GM19351 (cell line): ENCODE data around the gene CPAMD8.

Experiments used
- ATAC-seq: cut with Tn5 transposase; IDR thresholded peaks from one replicate; pipeline ENCODE4 v1.9.1; 2021; ENCODE audit warnings: mild to moderate bottlenecking, moderate library complexity; ENCODE audit not compliant: unreplicated experiment

The CPAMD8 gene

DNA sequence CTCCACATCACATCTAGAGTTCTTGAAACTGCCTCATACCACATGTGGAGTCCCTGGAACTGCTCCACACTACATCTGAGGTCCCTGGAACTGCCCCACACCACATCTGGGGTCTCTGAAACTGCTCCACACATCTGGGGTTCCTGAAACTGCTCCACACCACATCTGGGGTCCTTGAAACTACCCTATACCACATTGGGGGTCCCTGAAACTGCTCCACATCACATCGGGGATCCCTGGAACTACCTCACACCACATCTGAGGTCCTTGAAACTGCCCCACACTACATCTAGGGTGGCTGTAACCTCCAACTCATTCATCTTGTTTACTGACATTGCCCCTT lies 104.0 kb downstream of the CPAMD8 start:
- ATAC-seq, result no peak

DNA sequence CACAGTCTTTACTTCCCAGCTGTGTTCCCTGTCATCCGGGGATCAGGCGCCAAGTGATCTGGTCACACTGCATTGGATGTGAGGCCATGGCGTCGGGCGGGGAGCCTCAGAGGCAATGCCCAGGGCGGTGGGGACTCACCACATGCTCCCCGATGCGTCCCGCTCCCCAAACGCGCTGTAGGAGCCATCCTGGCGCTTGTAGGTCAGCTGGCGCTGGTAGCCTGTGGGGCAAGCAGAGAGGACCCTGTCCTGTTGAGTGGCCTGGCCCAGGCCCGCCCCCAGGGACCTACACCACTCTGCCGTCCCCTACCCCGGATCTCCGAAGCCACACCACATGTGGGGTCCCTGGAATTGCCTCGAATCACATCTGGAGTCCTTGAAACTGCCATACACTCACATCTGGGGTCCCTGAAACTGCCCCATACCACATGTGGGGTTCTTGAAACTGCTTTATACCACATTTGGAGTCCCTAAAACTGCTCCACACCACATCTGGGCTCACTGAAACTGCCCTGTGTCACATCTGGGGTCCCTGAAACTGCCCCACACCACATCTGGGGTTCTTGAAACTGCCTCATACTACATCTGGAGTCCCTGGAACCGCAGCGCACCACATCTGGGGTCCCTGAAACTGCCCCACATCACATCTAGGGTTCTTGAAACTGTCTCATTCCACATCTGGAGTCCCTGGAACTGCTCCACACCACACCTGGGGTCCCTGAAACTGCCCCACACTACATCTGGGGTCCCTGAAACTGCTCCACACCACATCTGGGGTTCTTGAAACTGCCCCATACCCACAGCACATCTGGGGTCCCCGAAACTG lies 104.6 kb downstream of the CPAMD8 start:
- ATAC-seq, result no peak

DNA sequence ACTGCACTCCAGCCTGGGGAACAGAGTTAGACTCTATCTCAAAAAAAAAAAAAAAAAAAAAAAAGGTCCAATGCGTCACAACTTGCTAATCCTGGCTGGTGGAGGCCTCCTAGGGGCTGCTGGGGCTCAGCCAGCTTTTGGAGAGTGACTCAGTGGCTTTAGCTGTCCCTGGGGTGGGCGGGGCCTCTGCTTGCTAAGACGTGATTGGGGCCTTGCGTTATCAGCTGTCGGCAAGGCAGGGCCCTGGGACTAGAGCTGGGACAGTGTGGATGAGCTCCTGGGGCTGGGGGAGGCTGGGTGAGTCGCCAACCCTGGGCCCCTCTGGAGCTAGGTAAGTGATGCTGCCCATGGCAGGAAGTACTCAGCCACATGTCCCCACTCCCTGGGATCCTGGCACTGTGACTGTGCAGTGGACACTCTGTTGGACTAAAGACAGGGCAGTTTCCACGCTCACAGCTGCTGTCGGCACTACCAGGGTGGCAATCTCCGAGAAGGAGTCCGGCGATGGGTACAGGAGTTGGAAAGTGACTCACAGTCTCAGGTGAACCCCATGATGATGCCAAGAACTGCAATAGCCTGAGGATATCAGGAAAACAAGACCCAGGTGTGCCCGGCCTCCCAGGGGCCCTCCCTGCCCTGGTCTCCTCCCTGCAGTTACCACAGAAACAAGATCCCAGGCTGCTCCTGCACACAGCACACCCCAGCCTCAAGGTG lies 105.6 kb downstream of the CPAMD8 start:
- ATAC-seq, result no peak

DNA sequence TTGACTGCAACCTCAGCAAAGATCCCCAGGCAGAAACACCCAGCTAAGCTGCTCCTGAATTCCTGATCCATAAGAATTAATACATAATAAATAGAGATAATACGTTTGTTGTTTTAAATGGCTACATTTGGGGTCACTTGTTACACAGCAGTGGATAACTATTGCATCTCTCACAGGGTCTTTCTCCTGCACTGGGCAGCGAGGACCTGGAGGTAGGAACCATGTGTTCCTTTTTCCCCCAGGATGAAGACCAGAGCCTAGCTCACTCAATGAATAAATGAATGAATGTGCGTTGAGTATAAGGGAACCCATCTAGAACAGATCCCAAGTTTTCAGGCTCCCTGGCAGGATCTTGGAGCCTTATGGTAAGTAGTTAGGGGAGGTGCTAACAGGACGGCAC lies 107.1 kb downstream of the CPAMD8 start:
- no peak for ATAC-seq

DNA sequence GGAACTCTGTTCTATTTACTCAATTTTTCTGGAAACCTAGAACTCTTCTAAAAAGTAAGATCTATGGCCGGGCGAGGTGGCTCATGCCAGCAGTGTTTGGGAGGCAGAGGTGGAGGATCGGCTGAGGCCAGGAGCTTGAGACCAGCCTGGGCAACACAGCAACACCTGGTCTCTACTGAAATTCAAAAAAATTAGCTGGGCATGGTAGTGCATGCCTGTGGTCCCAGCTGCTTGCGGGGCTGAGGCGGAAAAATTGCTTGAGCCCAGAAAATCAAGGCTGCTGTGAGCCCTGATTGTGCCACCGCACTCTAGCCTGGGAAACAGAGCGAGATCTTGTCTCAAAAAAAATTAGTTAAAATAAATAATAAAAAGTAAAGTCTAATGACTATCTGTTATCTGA lies 109.2 kb downstream of the CPAMD8 start:
- no peak for ATAC-seq

DNA sequence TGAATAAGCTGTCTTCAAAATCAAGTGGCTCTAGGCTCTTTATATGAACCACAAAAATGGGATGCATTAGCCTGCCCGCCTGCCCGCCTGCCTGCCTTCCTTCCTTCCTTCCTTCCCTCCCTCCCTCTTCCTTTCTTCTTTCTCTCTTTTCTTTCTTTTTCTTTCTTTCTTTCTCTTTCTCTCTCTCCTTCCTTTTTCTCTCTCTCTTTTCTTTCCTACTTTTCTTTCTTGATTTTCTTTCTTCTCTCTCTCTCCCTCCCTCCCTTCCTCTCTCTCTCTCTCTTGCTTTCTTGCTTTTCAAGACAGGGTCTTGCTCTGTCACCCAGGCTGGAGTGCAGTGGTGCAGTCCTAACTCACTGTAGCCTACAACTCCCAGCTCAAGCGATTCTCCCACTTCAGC lies 110.9 kb downstream of the CPAMD8 start:
- ATAC-seq, result no peak

DNA sequence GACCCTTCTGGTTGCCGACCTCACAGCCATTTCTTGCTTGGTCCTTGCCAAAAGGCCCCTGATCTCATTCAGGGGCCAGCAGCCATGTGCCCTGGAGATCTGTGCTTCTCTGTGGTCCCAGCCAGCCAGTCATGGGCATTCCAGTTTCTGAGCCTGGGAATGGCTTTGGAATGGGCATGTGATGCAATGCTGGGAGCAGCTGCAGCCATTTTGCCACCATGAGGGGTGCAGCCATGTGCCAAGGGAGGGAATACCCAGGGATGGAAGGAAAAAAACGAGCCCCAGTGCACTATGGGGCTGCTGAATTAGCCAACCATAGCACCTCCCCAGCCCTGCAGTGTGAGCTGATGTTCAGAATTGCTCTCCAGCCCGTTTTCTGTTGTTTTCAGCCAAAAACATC lies 111.5 kb downstream of the CPAMD8 start:
- no peak for ATAC-seq

DNA sequence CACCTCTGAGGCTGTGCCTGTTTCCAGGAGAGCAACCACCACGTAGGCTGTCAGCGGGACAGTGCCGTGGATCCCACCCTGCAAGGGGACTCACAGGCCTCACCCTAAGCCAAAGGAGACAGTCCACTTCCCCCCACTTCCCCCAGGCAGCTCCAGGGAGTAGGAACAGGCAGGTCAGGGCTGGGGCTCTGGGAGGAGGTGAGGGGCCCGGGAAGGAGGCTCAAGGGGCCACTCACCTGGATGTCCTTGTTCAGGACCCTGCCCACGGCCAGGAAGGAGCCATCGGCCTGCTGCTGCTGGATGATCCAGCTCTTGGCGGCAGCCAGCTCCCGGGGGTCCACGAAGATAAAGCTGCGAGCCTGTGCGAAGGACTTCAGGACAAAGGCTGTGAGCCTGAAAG lies 112.2 kb downstream of the CPAMD8 start:
- no peak for ATAC-seq

DNA sequence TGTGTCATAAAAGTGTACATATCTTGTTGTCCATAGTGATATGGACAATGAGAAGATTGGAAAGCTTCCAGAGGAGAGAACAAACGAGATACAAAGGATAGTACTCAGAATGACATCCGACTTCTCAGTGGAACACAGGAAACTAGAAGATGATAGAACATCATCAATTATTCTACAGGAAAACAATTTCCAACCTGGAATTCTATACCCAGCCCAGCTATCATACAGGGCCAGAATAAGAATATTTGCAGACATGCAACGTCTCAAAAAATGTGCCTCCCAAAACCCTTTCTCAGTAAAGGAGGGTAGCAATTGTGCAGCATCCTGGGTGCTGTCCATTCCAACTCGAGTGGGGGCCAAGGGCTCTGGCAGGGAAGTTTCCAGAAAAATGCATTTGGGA lies 113.8 kb downstream of the CPAMD8 start:
- ATAC-seq, result no peak

DNA sequence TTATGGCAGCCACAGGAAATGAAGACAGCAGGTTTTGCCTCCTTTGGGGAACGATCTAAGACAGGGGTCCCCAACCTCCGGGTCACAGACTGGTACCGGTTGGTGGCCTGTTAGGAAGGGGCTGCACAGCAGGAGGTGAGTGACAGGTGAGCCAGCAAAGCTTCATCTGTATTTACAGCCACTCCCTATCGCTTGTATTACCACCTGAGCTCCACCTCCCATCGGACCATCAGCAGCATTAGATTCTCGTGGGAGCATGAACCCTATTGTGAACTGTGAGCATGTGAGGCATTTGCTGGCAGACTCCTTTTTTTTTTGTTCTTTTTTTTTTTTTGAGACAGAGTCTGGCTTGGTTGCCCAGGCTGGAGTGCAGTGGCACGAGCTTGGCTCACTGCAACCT lies 115.6 kb downstream of the CPAMD8 start:
- no peak for ATAC-seq

DNA sequence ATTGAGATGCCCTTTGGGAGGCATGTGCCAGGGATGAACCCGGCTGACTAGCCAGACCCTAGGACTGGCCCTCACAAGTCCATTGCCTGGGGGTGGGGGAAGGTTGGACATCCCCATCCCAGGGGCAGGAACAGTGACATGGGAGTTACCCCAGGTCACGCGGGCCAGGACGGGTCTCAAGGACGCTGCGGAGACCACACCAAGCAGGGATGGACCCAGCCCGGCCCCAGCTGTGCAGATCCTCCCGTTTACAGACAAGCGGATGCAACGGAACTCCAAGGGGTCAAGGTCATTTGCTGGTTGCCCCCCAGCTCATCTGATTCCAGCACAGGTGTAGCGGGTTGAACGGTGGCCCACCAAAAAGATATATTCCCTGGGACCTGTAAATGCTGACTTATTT lies 117.9 kb downstream of the CPAMD8 start:
- no peak for ATAC-seq

DNA sequence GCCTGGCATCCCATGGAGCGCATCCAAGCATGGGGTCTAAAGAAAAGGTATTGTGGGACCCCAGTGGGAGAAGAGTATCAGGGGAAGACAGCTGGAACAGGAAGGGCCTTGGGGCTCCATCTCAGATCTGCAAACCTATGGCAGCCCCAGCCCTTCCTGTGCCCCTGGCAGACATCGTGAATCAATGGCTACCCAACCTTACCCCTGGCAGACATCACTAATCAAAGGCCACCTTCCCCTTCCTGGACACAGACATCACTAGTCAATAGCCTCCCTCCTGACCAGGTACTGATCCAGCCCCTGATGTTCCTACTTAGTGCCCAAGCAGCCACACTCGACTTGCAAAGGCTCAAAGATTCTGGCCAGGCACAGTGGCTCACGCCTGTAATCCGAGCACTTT lies 122.0 kb downstream of the CPAMD8 start:
- no peak for ATAC-seq

DNA sequence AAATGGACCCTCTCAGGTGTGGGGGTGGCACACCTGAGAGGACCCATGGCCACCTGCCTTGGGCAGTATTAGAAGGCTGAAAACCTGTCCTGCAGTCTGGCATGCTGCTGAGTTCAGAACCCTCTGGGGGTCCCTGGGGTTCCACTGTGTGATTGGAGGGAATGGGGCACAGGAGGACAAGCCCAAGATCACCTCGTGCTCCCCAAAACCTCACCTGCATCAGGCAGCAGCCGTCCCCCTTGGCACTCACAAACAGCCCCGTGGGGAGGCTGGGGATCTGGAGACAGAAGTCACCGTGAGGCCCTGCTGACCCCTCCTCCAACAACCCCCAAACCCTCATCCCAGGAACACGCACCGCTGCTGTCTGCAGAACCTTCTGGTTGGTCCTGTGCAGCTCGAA lies 123.3 kb downstream of the CPAMD8 start:
- no peak for ATAC-seq

DNA sequence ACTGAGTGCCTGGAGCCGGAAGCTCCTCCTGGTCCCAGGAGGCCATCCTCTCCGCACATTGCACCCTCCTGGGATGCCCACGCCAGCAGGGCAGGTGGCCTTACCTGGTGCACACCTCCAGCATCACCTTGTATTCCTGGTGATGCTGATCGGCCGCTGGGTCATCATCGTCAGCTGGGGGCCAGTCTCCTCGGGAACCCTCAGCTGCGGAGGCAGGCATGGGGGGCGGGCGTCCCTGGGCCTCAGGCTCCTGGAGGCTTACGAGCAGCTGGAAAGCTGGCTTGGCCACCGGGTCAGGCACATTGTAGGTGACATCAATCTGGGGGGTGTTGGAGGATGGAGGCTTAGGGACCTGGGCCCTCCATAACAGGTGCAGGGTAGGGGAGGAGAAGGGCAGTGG lies 124.1 kb downstream of the CPAMD8 start:
- no peak for ATAC-seq

DNA sequence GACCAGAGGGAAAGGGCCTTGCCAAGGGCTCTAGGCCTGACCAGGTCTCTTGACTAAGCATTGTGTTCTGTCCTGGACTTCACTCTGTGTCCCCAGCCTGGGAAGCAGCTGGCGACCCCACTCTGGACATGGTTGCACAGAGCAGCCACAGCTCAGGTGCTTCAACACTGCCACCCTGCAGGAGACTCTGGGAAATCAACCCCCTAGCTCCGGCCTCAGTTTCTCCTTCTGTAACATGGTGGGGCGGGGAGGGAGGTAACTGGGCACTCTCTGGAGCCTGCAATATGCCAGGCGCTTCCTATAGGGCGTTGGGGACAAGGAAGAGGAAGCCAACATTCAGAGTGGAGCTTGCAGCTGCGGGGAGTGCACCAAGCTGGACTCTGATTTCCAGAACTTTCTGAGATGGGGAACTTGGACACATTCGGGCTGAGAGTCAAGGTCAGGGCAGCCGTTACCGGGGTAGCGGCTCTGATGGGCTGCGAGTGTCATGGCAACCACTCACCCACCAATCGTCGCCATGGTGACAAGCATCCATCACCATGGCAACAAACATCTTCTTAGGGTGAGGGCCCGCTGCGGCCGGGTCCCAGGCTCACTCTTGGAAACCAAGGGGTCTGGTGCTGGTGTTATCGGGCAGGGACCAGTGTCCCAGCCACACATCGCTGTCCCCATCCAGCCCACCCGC lies 125.0 kb downstream of the CPAMD8 start:
- ATAC-seq, result no peak

DNA sequence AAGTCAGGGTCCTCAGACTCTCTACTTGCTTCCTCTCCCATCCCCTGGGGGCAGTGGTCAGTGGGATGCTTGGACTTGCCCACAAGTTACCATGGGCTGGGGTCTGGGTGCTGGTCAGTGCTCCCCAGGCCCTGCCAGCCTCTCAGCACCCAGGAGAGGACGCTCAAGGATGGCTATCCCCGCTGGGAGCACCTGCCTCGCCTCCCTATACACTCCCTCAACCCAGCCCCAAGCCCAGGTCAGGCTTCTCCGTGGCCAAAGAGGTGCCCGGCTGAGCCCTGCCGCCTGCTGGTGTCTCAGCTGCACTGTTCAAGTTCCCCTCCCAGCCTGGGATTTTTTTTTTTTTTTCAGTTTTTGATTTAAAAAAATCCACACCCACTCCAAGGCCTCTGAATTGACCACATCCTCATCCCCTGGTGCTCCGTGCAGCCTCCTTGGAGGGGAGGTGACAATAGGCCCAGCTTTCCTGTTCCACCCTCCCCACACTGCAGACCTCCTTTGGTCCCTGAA lies 127.0 kb downstream of the CPAMD8 start:
- no peak for ATAC-seq

DNA sequence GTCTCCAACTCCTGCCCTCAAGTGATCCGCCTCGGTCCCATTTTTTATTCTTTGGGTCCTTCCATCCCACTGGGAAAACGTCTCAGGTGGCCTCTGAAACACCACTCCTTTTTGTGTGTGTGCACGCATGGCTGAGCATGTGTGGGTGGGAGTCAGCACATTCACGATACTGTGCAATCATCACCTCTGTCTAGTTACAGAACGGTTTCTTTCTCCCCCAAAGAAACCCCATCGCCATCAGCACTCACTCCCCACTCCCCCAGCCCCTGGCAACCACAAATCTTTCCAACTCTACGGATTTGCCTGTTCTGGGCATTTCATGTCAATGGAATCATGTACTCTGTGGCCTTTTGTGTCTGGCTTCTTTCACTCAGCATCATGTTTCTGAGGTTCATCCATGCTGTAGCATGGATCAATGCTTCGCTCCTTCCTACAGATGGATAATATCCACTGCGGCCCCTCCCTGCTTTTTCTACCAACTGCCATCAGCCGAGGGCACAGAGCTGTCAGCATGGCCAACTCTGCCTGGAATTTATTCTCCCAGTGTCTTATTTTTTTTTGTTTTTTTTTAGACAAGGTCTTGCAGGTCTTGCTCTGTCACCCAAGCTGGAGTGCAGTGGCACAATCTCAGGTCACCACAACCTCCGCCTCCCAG lies 128.1 kb downstream of the CPAMD8 start:
- ATAC-seq, result no peak

DNA sequence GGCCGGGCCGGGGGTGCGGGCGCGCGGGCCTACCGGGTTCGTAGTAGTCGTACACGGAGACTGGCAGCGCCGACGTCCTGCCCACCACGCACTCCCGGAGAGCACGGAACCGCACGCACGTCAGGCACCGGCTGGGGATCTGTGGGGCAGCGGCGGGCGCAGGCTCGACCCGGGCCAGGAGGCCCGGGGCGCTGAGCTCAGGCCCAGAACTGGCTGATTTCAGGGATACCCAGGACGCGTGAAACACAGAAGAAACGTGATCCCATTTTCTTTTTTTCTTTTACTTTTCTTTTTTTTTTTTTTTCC lies 128.8 kb downstream of the CPAMD8 start:
- ATAC-seq, result no peak

DNA sequence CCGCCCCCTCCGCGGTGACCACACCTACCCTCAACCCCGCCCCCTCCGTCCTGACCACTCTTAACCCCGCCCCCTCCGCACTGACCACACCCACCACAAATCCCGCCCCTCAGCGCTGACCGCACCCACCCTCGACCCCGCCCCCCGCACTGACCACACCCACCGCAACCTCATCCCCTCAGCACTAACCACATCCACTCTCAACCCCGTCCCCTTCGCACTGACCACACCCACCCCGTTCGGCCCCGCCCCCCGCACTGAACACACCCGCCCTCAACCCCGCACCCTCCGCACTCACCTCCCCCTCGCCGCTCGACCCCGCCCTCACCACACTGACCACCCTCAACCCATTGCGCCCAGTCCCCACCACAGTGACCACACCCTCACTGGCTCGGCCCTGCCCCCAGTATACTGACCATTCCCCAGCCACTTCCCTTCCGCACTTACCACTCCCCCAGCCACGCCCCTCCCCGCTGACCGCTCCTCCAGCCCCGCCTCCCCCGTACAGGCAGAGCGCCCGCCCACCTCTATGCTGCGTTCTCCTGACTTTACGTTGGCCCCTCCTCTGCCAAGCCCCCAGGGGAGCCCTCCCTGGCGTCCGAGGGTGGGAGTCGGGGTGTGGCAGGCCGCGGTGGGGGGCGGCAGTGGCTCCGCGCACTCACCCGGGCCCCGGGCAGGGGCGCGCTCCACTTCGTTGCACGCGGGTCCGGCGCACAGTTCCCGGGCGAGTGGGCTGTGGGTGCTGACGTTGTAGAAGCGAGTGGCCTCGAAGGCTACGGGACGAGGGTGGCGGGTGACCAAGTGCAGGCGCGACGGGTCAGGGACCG lies 129.4 kb downstream of the CPAMD8 start:
- peak; percentile 50 for ATAC-seq

DNA sequence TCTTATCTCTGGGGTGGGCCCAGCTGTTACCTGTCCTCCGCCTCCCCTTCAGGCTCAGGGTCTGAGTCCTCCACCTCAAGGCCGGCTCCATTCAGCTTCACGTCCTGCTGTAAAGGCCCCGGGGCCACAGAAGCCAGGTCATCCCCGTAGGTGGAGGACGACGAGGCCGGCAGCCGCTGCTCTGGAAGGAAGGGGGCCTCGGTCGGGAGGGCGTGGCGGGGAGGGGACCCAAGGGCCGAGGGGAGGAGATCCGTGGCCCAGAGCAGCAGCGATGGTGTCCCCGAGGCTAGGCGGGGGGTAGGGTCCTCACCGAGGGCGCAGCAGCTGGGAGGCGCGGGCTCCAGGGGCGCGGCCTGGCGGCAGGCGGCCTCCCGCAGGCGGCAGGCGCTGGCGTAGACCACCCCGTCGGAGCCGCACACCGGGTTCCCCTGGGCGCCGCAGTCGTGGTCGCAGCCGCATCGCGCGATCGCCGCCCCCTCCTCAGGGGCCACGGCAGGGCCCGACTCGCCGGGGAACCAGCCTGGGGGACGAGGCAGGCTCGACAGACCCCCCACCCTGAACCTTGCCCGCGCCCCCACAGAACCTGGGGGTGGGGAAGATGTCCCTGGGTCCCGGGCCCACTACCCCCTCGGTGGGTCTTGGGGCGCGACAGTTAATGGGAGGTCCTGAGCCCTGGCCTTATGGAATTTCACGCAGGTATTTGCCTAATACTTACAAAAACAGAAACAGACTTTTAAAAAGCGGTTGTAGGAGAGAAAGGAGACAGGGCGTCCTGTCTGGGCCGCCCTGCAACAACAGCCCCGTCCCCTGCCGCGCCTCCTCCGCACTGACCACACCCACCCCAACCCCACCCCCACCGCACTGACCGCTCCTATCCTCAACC lies 130.2 kb downstream of the CPAMD8 start:
- ATAC-seq, result peak; percentile 31
